Fibroblast of the aortic adventitia (primary cell): ENCODE results near the gene FGF11. TPM values are rescaled to one million over a fixed set of nuclear protein-coding genes. Genes with fewer than 3 reads are reported as not detected.

Experiments
- DNase-seq: peaks from one replicate; pipeline ENCODE4 v3.0.0-alpha.2; 2010; ENCODE audit warnings: low read depth
- H3K4me3 ChIP-seq: 2 replicates; pipeline ENCODE4 v1.5.1; 2011; ENCODE audit warnings: low read depth, mild to moderate bottlenecking, control low read depth, low read length, moderate library complexity
- total RNA-seq: library from RNA; depleted of rRNA; stranded (reverse); fragments of >200 nt; gene quantifications from 2 replicates; pipeline ENCODE4 v1.2.3, GENCODE V29; 2012; ENCODE audit warnings: low replicate concordance
- TF ChIP-seq, protein P1 (sequence below): IDR thresholded peaks from 2 replicates; pipeline ENCODE4 v1.5.1; 2011; ENCODE audit warnings: mild to moderate bottlenecking, low read length, control low read depth, inconsistent platforms; ENCODE audit not compliant: insufficient read depth

Gene FGF11
- 0.36 and 1.7 TPM in 2 replicates for total RNA-seq

DNA sequence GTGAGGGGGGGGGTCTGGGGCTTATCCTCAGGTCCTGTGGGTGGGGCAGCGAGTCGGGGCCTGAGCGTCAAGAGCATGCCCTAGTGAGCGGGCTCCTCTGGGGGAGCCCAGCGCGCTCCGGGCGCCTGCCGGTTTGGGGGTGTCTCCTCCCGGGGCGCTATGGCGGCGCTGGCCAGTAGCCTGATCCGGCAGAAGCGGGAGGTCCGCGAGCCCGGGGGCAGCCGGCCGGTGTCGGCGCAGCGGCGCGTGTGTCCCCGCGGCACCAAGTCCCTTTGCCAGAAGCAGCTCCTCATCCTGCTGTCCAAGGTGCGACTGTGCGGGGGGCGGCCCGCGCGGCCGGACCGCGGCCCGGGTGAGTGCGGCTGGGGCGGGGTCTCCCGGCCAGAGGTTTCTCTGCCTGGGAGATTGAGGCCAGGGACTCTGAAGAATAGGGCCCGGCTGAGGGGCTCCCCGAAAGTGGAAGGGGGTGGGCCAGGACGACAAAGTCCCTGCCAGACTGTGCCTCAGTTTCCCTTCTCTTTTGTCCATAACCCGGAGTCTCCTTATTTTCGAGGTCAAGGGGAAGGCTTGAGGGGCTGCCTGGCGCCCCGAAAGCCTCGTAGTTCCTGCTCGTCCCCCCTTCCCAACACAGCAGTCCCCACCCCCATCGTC, at the start of gene FGF11:
FGF11 (plus strand) TSS at position 51 of the 651 bp plus-strand sequence; CDS start at position 160, 109 bp downstream.
- TF ChIP-seq, protein P1, sequence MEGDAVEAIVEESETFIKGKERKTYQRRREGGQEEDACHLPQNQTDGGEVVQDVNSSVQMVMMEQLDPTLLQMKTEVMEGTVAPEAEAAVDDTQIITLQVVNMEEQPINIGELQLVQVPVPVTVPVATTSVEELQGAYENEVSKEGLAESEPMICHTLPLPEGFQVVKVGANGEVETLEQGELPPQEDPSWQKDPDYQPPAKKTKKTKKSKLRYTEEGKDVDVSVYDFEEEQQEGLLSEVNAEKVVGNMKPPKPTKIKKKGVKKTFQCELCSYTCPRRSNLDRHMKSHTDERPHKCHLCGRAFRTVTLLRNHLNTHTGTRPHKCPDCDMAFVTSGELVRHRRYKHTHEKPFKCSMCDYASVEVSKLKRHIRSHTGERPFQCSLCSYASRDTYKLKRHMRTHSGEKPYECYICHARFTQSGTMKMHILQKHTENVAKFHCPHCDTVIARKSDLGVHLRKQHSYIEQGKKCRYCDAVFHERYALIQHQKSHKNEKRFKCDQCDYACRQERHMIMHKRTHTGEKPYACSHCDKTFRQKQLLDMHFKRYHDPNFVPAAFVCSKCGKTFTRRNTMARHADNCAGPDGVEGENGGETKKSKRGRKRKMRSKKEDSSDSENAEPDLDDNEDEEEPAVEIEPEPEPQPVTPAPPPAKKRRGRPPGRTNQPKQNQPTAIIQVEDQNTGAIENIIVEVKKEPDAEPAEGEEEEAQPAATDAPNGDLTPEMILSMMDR = no peak
- no peak for DNase-seq
- peak within 1 kb of the TSS; percentile 57 for H3K4me3 ChIP-seq

DNA sequence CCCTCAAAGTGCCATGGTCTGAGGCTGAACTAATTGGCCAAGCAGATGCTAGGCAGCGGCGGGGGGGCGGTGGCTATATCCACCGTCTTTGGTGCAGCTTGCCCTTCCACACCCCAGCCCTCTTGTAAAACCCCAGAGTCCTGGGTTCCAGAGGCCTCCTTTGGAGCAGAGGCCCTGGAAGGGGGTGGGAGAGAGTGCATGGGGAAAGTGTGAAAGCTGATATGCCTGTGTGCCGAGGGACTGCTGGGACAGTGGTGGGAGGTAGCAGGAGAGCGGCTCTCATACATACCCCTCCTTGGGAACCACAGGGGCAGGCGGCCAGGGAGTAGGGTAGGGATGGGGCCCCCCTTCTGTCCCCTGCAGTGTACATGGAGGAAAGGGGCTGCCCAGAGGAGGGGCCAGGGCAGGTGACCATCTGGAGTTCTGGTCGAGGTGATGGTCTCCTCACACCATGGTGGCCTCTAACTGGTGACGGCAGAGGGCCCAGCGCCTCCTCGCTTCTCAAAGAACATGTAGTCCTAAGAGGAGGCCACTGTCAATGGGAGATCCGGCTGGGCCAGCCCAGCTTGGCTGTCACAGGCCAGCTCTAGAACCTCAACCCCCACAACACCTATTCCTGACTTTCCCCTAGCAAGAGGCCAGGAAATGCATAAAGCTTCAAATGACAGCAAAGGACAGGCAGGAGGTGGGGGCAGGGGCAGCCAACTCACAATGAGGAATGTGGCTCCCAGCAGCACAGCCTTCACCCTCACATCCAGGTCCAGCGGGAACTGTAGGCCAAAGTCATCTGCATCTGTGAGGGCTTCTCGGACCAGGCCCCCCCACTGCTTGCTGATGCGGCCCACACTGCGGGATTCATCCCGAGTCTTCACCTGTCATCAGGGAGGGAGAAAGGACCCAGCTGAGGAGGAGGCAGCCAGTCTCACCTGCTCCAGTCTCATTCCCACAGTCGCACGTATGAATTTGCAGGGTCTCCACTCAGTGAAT, 49.1 kb upstream of the FGF11 start:
- TF ChIP-seq, protein P1 = no peak
- no peak for DNase-seq
- no peak overlapping the region for H3K4me3 ChIP-seq

DNA sequence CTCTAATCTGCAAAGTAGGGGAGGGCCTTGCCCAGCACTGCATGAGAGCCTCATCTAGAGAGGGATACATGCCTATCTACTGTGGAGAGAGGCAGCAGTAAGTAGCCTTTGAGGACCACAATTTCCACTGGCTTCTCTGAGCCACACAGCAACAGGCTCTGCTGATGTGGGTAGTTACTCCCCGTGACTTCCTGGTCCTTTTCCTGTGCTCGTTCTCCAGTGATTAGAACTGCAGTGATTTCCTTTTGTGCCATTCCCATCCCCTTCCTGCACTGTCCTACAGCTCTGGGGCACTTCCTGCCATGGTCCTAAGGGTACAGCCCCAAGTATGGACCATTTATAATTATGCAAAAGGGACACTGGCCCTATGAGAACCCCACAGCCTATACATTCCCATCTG, 48.0 kb upstream of the FGF11 start:
- DNase-seq = no peak
- H3K4me3 ChIP-seq = no peak overlapping the region
- TF ChIP-seq, protein P1 = no peak

DNA sequence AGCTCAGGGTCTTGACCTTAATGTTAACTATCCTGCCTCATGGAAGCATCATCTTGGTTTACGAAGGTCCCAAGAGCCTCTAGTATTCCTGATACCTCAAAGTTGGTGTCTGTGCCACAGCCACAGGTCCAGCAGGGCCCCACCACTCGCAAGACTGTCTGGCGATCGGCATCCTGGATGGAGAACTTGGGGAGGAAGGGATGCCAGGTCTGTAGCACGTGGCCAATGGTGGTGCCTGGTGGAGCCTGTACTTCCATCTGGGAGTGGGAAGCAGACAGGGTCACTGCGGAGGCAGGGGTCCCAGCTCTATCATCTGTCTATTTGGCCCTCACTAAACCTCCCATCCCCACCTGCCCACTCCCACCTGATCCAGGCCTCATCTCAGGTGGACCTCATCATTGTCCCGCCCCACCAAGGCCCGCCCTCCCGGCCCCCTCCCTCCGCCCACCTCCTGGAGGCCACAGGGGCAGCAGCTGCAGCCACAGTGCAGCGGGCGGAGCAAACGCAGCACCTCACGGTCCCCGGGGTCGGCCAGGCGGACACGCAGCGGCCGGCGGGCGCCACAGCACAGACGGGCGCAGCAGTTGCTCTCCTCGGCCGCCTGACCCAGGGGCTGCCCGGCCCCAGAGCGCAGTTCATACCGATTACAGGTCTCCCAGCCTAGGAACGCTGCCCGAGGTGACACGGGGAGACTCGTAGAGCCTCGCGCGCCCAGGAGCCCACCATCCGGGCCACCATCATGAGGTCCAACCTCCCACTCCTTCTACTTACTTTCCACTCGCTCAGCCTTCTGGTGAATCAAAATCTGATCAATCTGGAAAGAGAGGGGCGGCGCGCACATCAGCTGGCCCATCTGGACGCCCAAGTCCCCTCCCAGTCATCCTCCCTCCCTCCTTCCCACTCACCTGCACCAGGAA, 46.4 kb upstream of the FGF11 start:
- TF ChIP-seq, protein P1 = no peak
- H3K4me3 ChIP-seq = peak overlapping the region; percentile 84
- DNase-seq = no peak

DNA sequence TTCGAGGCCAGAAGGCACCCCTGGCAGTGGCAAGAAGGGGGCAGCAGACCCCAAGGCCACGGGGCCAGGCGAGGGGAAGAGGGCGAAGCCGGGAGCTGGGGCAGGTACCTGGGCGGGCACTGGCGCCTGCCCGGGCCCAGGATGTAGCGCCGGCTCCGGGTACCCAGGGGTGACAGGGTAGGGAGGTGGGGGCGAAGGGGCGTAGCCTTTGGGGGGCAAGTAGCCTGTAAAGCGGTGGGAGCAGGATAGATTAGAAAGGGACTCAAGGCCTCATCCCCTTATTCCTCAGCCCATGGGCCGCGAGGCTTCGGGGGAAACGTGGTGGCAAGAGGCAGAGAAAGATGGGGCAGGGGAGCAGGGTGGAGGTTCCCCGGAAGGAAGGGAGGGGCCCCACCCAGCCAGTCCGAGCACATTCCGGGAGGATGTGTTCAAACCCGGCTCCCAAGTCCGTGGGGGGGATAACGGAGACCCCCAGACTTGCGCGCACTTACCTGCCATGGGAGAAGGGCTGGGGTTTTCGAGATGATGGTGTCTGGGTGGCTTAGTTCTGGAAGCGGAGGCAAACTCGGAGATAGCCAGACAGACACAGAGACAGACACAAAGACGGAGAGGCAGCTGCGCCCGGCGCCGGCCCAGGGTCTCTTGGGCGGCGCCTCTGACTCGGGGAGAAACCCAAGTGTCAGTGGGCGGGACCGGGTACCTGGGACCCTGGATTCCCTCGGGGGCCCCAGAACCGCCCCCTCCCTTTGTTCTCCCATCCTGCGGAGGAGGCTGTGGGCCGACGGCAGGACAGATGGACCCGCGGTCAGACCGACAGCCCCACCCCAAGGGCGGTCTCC, 45.5 kb upstream of the FGF11 start:
- DNase-seq = no peak
- H3K4me3 ChIP-seq = peak overlapping the region; percentile 84
- TF ChIP-seq, protein P1 = peak; percentile 10
